Measurements from ENCODE around the gene RGS17. TPM values are rescaled to one million over a fixed set of nuclear protein-coding genes. Genes with fewer than 3 reads are reported as not detected.

Gene RGS17
- total RNA-seq, 1 experiment from 2014 or later = 3.2 TPM

- H3K79me2 ChIP-seq (ENCODE audit: insufficient read depth, low read length) = no peaks in the 10 kb centered on the region
- H4K91ac ChIP-seq (ENCODE audit: insufficient read length, low read depth, low read length) = no peak overlapping the region
- no peak overlapping the region for H3K27ac Mint-ChIP-seq
- no peak overlapping the region for H2AK5ac ChIP-seq (ENCODE audit: insufficient read length, low read length)
- H3K27ac ChIP-seq (ENCODE audit: insufficient read length, low read depth, low read length) = no peak overlapping the region
- no peak overlapping the region for H3K14ac ChIP-seq (ENCODE audit: insufficient read depth, low read length)
- H2BK12ac ChIP-seq (ENCODE audit: insufficient read length, low read depth, low read length) = no peak overlapping the region
- no peaks in the 10 kb centered on the region for H3K79me1 ChIP-seq (ENCODE audit: insufficient read depth, low read depth, low read length, poor library complexity, severe bottlenecking)
- no peak overlapping the region for H4K5ac ChIP-seq (ENCODE audit: insufficient read length, low read depth, low read length)
- H3K9me3 ChIP-seq (ENCODE audit: control insufficient read depth, low read depth, low read length) = no peaks in the 10 kb centered on the region
- WGBS (ENCODE audit: extremely low coverage, insufficient read length, low lambda C conversion rate) = no CpG with 5 or more reads among the region's 5 CpGs
- no peaks in the 10 kb centered on the region for H3K23me2 ChIP-seq (ENCODE audit: insufficient read length, low read depth, low read length, poor library complexity, severe bottlenecking)
- no peaks in the 10 kb centered on the region for H4K20me1 ChIP-seq (ENCODE audit: control insufficient read depth, insufficient read depth, insufficient read length)
- H3K4me2 ChIP-seq (ENCODE audit: insufficient read depth, insufficient read length, low read length) = no peak overlapping the region
- H3K36me3 Mint-ChIP-seq (ENCODE audit: insufficient read depth in 1 of 3, low read depth in 3 of 3) = no peaks in the 10 kb centered on the region
- H2BK15ac ChIP-seq (ENCODE audit: low read depth, low read length) = no peak overlapping the region
- H3K9me3 Mint-ChIP-seq = 0 out of 5 replicates have a peak, but pooled peaks cover 0 to 3% of the 10 kb centered on the region in 2 experiments
- H4K8ac ChIP-seq (replicated peaks; ENCODE audit: insufficient read length, low read depth, low read length) = no peak overlapping the region
- H3K4me1 ChIP-seq (ENCODE audit: insufficient read depth, low read length) = no peaks in the 10 kb centered on the region
- H3K27me3 ChIP-seq (ENCODE audit: insufficient read depth, low read length) = no peaks in the 10 kb centered on the region
- H3K4me3 Mint-ChIP-seq = no peak overlapping the region
- H3K56ac ChIP-seq (ENCODE audit: insufficient read length, low read depth, low read length) = no peak overlapping the region
- DNase-seq = no peak
- H3T11ph ChIP-seq (ENCODE audit: low read length) = no peak overlapping the region
- no peak overlapping the region for H2BK120ac ChIP-seq (ENCODE audit: low read depth, low read length, poor library complexity, severe bottlenecking)
- no peak for TF ChIP-seq CTCF (conservative IDR thresholded peaks at IDR 0.05)
- H3K27me3 Mint-ChIP-seq (ENCODE audit: low read depth) = no peaks in the 10 kb centered on the region
- no peak overlapping the region for H3K4ac ChIP-seq (ENCODE audit: low read depth, low read length)
- no peak overlapping the region for H3K18ac ChIP-seq (ENCODE audit: insufficient read length, low read depth, low read length)
- no peak overlapping the region for H2BK20ac ChIP-seq (ENCODE audit: low read depth, low read length, poor library complexity, severe bottlenecking)
- no peak overlapping the region for H2AFZ ChIP-seq (ENCODE audit: low read length)
- H3K23ac ChIP-seq (ENCODE audit: insufficient read length, low read depth, low read length) = no peak overlapping the region
- H3K9ac ChIP-seq (ENCODE audit: extremely low read depth, insufficient read length, low read length) = no peak overlapping the region
- no peaks in the 10 kb centered on the region for H3K4me1 Mint-ChIP-seq
- H2BK5ac ChIP-seq (ENCODE audit: insufficient read length, low read length) = no peak overlapping the region
Observed at GRCh38 chr6:153085239-153085638, 45.8 kb downstream of the RGS17 start.
